UCSD-AML1 (cell line): ENCODE measurements around the gene FANCE.

ENCODE experiments used
- DNase-seq: peaks from one replicate; lab custom pipeline; 2025; ENCODE audit not compliant: unreplicated experiment; lab: John Stamatoyannopoulos, UW

Gene FANCE

GRCh38 chr6:35463292-35463691, 11.2 kb downstream of the FANCE start:
- DNase-seq, result no peak

GRCh38 chr6:35465646-35466045, 13.5 kb downstream of the FANCE start:
- no peak for DNase-seq

GRCh38 chr6:35468181-35468979, 16.2 kb downstream of the FANCE start, which contains the start of gene RPL10A:
TSS of gene RPL10A (plus strand) at chr6:35468401. CDS start at chr6:35468435, 34 bp downstream.
- peak; percentile 95 for DNase-seq

- no peak for DNase-seq
These were observed 17.0 kb downstream of the FANCE start for GRCh38 chr6:35468980-35469750.

GRCh38 chr6:35469751-35470662, 17.9 kb downstream of the FANCE start:
- DNase-seq, result no peak

GRCh38 chr6:35470663-35471120, 18.6 kb downstream of the FANCE start:
- no peak for DNase-seq

- DNase-seq, result no peak
These were observed 19.8 kb downstream of the FANCE start for GRCh38 chr6:35471836-35472345.

GRCh38 chr6:35473075-35473849, 21.1 kb downstream of the FANCE start:
- DNase-seq, result no peak

GRCh38 chr6:35473850-35474130, 21.7 kb downstream of the FANCE start:
- DNase-seq, result no peak

- DNase-seq, result no peak
These were observed 22.2 kb downstream of the FANCE start for GRCh38 chr6:35474131-35474941.

- no peak for DNase-seq
These were observed 22.9 kb downstream of the FANCE start for GRCh38 chr6:35474942-35475570.

GRCh38 chr6:35475573-35475972, 23.4 kb downstream of the FANCE start:
- DNase-seq, result no peak

GRCh38 chr6:35476004-35476403, 23.9 kb downstream of the FANCE start:
- DNase-seq, result no peak

GRCh38 chr6:35477028-35477427, 24.9 kb downstream of the FANCE start:
- no peak for DNase-seq

GRCh38 chr6:35477551-35478179, 25.5 kb downstream of the FANCE start:
- DNase-seq, result no peak

GRCh38 chr6:35478259-35478658, 26.1 kb downstream of the FANCE start:
- no peak for DNase-seq

GRCh38 chr6:35480176-35480575, 28.0 kb downstream of the FANCE start:
- DNase-seq, result no peak

GRCh38 chr6:35481226-35481625, 29.1 kb downstream of the FANCE start:
- no peak for DNase-seq

GRCh38 chr6:35483062-35483461, 30.9 kb downstream of the FANCE start:
- DNase-seq, result no peak
